ENCODE measurements around the gene CAB39L.

The CAB39L gene

DNA sequence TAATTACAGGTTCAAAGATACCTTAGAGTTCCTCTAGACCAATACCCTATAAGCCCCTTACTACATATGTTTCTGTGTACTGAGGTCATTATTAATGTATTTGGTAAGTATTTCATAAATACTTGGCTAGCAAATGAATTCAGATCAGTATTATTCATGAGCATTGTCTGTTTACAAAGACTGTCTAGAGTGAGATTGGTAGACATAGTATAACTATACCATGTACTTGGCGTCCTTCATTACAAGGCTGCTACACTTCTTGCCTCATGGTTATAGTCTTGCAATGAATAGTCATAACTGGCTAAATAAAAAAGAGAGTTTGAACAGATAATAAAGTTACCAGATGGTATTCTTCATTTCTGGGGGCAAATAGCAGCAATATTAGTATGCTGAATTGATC is 12.3 kb upstream of the CAB39L start:
- H3K9me3 ChIP-seq, result no peaks in the 10 kb centered on the region
- peaks cover under 1 to 7% (median 3%) of the 10 kb centered on the region in 3 donors for H3K36me3 ChIP-seq
- H3K27me3 ChIP-seq, result no peaks in the 10 kb centered on the region
- no peak overlapping the region for H3K4me3 ChIP-seq
- peaks cover 0 to 13% (median 3%) of the 10 kb centered on the region in 4 donors for H3K4me1 ChIP-seq
- no peak for DNase-seq
- H3K27ac ChIP-seq, result no peak overlapping the region
- TF ChIP-seq, protein P1, sequence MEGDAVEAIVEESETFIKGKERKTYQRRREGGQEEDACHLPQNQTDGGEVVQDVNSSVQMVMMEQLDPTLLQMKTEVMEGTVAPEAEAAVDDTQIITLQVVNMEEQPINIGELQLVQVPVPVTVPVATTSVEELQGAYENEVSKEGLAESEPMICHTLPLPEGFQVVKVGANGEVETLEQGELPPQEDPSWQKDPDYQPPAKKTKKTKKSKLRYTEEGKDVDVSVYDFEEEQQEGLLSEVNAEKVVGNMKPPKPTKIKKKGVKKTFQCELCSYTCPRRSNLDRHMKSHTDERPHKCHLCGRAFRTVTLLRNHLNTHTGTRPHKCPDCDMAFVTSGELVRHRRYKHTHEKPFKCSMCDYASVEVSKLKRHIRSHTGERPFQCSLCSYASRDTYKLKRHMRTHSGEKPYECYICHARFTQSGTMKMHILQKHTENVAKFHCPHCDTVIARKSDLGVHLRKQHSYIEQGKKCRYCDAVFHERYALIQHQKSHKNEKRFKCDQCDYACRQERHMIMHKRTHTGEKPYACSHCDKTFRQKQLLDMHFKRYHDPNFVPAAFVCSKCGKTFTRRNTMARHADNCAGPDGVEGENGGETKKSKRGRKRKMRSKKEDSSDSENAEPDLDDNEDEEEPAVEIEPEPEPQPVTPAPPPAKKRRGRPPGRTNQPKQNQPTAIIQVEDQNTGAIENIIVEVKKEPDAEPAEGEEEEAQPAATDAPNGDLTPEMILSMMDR (IDR thresholded peaks at IDR 0.05), result no peak
- intact Hi-C loops (cut with DNase I; ENCODE audit: low total_unique reads), result no loop called here

DNA sequence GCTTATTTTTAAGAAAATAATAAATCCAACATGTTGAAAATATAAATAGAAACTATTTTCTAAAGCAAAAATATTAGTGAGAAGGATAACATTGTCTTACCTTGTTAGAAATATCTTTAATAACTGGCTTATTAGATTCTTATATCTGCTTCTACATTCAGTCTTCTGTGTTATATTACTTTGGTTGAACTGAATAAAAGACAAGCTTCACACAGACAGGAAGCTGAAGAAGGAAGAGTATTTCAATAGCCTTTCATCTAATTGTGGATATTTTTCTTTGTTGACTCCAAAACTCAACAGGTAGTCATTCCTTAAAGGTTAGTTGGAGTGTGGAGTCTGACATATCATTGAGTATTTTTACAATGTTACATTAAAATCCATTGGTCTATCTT is 11.1 kb upstream of the CAB39L start:
- H3K36me3 ChIP-seq, result no peaks in the 10 kb centered on the region
- TF ChIP-seq, protein P1 (IDR thresholded peaks at IDR 0.05), result no peak
- DNase-seq, result no peak
- intact Hi-C loops (cut with DNase I; ENCODE audit: low total_unique reads), result no loop called here
- peaks cover 0 to 20% (median 3%) of the 10 kb centered on the region in 4 donors for H3K4me1 ChIP-seq
- H3K27ac ChIP-seq, result no peak overlapping the region
- H3K9me3 ChIP-seq, result no peaks in the 10 kb centered on the region
- no peak overlapping the region for H3K4me3 ChIP-seq
- no peaks in the 10 kb centered on the region for H3K27me3 ChIP-seq

DNA sequence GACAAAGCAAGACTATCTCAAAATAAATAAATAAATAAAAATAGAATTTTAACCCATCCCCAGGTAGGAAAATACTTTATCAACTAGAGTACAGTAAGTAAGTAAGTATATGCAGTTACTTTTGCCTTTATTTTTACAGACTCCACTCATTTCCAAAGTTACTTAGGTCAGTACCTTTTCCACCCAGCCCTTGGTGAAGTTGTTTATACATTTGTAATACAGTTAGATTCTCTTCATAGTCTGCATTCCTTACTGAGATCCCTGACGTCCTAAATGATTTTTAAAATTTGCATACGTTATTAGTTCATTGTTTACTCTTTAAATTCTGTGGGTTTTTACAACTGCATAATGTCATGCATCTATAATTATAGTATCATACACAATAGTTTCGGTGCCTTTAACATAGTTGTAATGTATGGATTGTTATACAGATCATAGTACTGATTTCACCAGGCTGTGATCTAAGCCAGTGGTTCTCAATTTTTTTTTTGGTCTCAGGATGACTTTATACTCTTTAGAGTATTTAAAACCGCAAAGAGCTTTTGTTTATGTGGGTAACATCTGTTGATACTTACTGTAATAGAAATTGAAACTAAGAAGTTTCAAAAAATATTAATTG is 10.6 kb upstream of the CAB39L start:
- no peak overlapping the region for H3K4me3 ChIP-seq
- TF ChIP-seq, protein P1 (IDR thresholded peaks at IDR 0.05), result no peak
- no peak for DNase-seq
- intact Hi-C loops (cut with DNase I; ENCODE audit: low total_unique reads), result no loop called here
- H3K27me3 ChIP-seq, result no peaks in the 10 kb centered on the region
- H3K4me1 ChIP-seq, result peaks cover 0 to 21% (median 3%) of the 10 kb centered on the region in 4 donors
- H3K36me3 ChIP-seq, result no peaks in the 10 kb centered on the region
- no peak overlapping the region for H3K27ac ChIP-seq
- H3K9me3 ChIP-seq, result no peaks in the 10 kb centered on the region

DNA sequence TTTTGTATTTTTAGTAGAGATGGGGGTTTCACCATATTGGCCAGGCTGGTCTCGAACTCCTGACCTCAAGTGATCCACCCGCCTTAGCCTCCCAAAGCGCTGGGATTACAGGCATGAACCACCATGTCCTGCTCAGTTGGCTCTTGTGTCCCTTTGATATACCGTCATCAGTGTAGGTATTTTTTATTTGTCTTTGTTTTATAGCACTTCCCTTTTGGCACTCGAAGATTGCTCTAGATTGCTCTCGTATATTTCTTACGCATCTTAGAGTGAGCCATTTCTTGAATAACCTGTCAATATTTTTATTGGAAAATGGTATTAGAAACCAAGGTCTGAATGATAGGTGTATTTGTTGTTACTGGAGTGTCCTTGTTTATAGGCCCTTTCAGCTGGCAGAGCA is 9.6 kb upstream of the CAB39L start:
- DNase-seq, result no peak
- TF ChIP-seq, protein P1 (IDR thresholded peaks at IDR 0.05), result no peak
- Histone ChIP-seq H3K27me3 (no peaks in the 10 kb centered on the region), H3K4me1 (peaks cover 0 to 24% (median 3%) of the 10 kb centered on the region in 4 donors), H3K36me3 (no peaks in the 10 kb centered on the region), H3K9me3 (no peaks in the 10 kb centered on the region), H3K4me3 (no peak overlapping the region), H3K27ac (no peak overlapping the region)
- intact Hi-C loops (cut with DNase I; ENCODE audit: low total_unique reads), result no loop called here

DNA sequence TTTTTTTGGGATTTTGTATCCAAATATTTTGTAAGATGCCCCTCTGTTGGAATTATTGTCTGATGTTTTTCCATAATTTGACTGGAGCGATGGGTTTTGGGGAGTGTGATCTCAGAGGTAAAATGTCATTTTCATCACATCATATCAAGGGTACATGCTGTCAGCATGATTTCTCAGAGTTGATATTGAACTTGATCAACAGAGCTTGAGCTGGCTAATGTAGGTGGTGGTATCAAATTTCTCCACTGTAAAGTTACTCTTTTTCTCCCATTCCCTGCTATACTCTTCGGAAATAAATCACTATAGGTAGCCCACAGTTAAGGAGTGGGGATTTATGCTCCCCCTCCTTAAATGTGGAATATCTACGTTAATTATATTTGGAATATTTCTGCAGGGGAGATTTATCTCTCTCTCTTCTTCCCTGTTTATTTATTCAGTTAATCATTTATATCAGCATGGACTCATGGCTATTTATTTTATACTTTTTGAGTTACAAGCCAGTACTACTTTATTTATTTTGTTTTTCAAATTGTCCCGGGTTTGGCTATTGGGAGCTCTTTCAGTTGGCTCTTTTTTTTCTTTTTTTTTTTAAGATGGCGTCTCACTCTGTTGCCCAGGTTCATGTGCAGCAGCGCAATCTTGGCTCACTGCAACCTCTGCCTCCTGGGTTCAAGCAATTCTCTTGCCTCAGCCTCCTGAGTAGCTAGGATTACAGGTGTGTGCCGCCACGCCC is 9.0 kb upstream of the CAB39L start:
- Histone ChIP-seq H3K27me3 (no peaks in the 10 kb centered on the region), H3K9me3 (no peaks in the 10 kb centered on the region), H3K4me3 (no peak overlapping the region), H3K4me1 (peaks cover 0 to 28% (median 4%) of the 10 kb centered on the region in 4 donors), H3K27ac (no peak overlapping the region), H3K36me3 (no peaks in the 10 kb centered on the region)
- intact Hi-C loops (cut with DNase I; ENCODE audit: low total_unique reads), result no loop called here
- TF ChIP-seq, protein P1 (IDR thresholded peaks at IDR 0.05), result no peak
- no peak for DNase-seq
